Parathyroid adenoma (tissue), 2 donors: ENCODE data around the gene ARSJ.

ENCODE experiments used
- H2AFZ ChIP-seq: fragments of 300-600 bp; sonication (generic); one replicate; pipeline ENCODE4 v1.7.0; 2017; ENCODE audit warnings: antibody characterized with exemption, mild to moderate bottlenecking
- H3K27ac ChIP-seq: fragments of 300-600 bp; sonication (generic); one replicate; pipeline ENCODE4 v1.7.0; 2017
- H3K27me3 ChIP-seq: fragments of 300-600 bp; sonication (generic); one replicate; pipeline ENCODE4 v1.7.0; 2017; ENCODE audit warnings: low read length; ENCODE audit not compliant: control insufficient read depth, insufficient read depth
- H3K36me3 ChIP-seq: fragments of 300-600 bp; sonication (generic); one replicate; pipeline ENCODE4 v1.7.0; 2017; ENCODE audit warnings: low read length; ENCODE audit not compliant: control insufficient read depth, insufficient read depth
- H3K4me1 ChIP-seq: fragments of 300-600 bp; sonication (generic); one replicate; pipeline ENCODE4 v1.7.0; 2017; ENCODE audit warnings: control low read depth
- H3K4me2 ChIP-seq: fragments of 300-600 bp; sonication (generic); one replicate; pipeline ENCODE4 v1.7.0; 2017; ENCODE audit warnings: low read length
- H3K4me3 ChIP-seq: fragments of 300-600 bp; sonication (generic); one replicate; pipeline ENCODE4 v1.7.0; 2017; ENCODE audit warnings: low read depth, low read length
- H3K79me2 ChIP-seq: fragments of 300-600 bp; sonication (generic); one replicate; pipeline ENCODE4 v1.7.0; 2017; ENCODE audit warnings: control low read depth
- H3K9ac ChIP-seq: fragments of 300-600 bp; sonication (generic); one replicate; pipeline ENCODE4 v1.7.0; 2017; ENCODE audit warnings: mild to moderate bottlenecking
- H3K9me3 ChIP-seq: fragments of 300-600 bp; sonication (generic); one replicate; pipeline ENCODE4 v1.7.0; 2017; ENCODE audit warnings: low read length; ENCODE audit not compliant: control insufficient read depth
- TF ChIP-seq, protein P1 (sequence below): fragments of 300-600 bp; sonication (generic); IDR thresholded peaks from one replicate; pipeline ENCODE4 v1.7.0; 2017; ENCODE audit warnings: antibody characterized with exemption, mild to moderate bottlenecking
- donor health status: primary hyperparathyroidism.

Gene ARSJ

DNA sequence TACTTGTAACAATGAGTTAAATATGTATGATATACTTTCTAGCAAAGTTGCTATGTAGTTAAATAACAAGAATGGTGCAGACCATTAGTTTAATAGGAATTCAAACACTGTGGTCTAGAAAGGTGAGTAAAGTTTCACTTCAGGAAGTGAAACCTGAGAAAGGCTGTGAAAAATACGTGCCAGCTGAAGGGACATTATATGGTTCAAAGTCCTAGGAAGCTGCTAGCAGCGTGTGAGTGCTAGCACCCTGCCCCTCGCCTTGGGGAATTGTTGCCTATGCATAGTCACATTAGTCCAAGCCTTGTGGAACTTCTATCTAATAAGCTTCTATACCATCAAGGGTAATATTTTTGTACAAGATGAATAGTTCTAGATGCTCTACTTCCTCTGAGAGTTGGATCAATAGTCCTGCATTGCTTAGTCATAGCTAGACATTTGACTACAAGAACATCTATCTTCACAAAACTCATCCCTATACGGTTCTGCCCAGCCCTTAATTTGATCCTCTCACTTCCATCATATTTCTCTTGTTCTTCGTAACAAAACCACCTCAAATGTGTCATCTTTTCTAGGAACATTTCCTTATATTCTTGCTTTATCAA, 45.8 kb upstream of the ARSJ start:
- no peaks in the 10 kb centered on the region for H3K27me3 ChIP-seq
- H3K79me2 ChIP-seq = no peaks in the 10 kb centered on the region

DNA sequence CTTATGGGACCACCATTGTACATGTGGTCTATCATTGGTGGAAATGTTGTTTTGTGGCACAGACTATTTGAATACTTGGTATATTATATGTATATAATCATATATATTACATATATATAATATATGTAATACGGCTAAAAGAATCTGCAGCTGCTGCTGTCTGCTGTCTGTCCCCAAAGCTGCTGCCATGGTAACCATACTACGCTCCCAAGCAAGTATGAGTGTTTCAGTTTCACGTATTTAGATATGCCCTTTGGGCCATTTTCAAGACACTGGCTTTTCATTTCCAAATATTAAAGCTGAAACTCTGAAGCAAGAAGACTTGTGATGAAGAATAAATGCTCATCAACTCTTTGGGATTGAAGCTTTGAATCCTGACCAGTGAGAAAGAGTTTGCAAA, 42.0 kb upstream of the ARSJ start:
- Histone ChIP-seq H3K9me3 (no peaks in the 10 kb centered on the region), H3K4me1 (no peaks in the 10 kb centered on the region), H3K27me3 (no peaks in the 10 kb centered on the region), H3K4me3 (no peak overlapping the region), H3K4me2 (no peak overlapping the region), H3K9ac (no peak overlapping the region), H3K36me3 (no peaks in the 10 kb centered on the region), H3K27ac (no peak overlapping the region), H3K79me2 (no peaks in the 10 kb centered on the region), H2AFZ (no peak overlapping the region)
- TF ChIP-seq, protein P1, sequence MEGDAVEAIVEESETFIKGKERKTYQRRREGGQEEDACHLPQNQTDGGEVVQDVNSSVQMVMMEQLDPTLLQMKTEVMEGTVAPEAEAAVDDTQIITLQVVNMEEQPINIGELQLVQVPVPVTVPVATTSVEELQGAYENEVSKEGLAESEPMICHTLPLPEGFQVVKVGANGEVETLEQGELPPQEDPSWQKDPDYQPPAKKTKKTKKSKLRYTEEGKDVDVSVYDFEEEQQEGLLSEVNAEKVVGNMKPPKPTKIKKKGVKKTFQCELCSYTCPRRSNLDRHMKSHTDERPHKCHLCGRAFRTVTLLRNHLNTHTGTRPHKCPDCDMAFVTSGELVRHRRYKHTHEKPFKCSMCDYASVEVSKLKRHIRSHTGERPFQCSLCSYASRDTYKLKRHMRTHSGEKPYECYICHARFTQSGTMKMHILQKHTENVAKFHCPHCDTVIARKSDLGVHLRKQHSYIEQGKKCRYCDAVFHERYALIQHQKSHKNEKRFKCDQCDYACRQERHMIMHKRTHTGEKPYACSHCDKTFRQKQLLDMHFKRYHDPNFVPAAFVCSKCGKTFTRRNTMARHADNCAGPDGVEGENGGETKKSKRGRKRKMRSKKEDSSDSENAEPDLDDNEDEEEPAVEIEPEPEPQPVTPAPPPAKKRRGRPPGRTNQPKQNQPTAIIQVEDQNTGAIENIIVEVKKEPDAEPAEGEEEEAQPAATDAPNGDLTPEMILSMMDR = no peak

More for the DNA sequence above, 45.8 kb upstream of the ARSJ start:
- Histone ChIP-seq H3K9ac (no peak overlapping the region), H3K4me2 (no peak overlapping the region), H2AFZ (no peak overlapping the region), H3K4me1 (no peaks in the 10 kb centered on the region), H3K4me3 (no peak overlapping the region), H3K27ac (no peak overlapping the region), H3K9me3 (no peaks in the 10 kb centered on the region), H3K36me3 (no peaks in the 10 kb centered on the region)
- TF ChIP-seq, protein P1 = no peak

DNA sequence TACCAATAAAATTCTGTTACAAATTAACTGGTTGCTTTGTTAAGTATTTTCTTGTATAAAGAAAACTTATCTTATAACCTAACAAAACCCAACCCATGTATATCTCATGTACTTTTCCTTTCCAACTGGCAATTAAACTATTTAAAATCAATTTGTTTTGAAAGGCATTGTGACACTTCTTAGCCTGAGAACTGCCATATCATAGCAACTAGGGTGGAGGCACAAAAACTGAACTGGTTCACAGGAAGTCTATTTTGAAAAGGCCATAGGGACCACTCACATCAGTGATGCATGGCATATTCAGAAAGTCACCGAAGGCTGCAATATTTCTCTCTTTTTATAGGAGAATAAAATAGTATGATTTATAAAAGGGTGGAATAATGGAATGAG, 40.5 kb upstream of the ARSJ start:
- H3K4me2 ChIP-seq = no peak overlapping the region
- no peak overlapping the region for H3K27ac ChIP-seq
- no peaks in the 10 kb centered on the region for H3K36me3 ChIP-seq
- TF ChIP-seq, protein P1 = no peak
- H3K4me1 ChIP-seq = no peaks in the 10 kb centered on the region
- no peak overlapping the region for H3K9ac ChIP-seq
- H3K79me2 ChIP-seq = no peaks in the 10 kb centered on the region
- no peaks in the 10 kb centered on the region for H3K27me3 ChIP-seq
- H2AFZ ChIP-seq = no peak overlapping the region
- H3K4me3 ChIP-seq = no peak overlapping the region
- H3K9me3 ChIP-seq = no peaks in the 10 kb centered on the region

DNA sequence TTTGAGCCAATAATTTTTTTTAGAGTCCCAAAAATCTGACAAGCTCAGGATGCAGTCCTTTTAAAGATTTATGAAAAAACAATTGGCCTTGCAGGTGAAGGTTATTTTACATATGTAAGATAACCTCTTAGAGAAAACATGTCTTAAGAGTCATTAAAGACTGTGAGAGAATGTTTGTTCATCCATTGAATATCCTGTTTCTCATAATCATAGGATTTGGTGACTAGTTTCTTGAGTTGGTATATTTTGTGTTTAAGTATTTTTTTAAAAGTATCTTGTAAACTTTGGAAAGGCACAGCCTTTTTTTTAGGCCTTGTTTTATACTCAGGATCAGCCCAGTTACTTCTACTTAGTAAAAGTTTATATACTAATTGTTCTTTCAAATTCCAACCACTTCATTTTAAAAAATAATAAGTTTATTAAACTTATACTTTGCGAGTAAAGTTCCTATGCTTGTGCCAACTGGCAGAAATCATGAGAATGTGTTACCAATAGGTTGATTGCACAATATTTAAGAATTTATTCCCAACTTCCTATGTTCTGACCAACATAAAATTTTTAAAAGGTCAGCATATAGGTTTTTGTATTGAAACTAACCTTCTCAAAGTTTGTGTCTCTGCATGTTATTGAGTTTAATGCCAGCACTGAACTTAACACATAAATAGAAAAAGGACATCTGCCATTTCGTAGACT, 40.0 kb upstream of the ARSJ start:
- Histone ChIP-seq H3K79me2 (no peaks in the 10 kb centered on the region), H3K36me3 (no peaks in the 10 kb centered on the region), H3K4me2 (no peak overlapping the region), H3K4me1 (no peaks in the 10 kb centered on the region), H3K9me3 (no peaks in the 10 kb centered on the region), H3K27me3 (no peaks in the 10 kb centered on the region), H3K27ac (no peak overlapping the region), H3K9ac (no peak overlapping the region), H2AFZ (no peak overlapping the region), H3K4me3 (no peak overlapping the region)
- TF ChIP-seq, protein P1 = no peak
